T47D (cell line): ENCODE data around the gene TSC22D3.

Source experiments
- DNase-seq, 2 experiments: peaks; one replicate each; pipeline versions ENCODE4 v3.0.0 to v3.0.0-alpha.2; 2011 to 2012; ENCODE audit warnings: low read depth in 1 of 2, low spot score in 1 of 2
- JUND ChIP-seq: IDR thresholded peaks from 2 replicates; pipeline ENCODE4 v1.6.1; 2012; ENCODE audit warnings: low read depth
- in situ Hi-C: cut with HindIII; loops from 2 replicates; pipeline ENCODE4 v1.10.0; 2016; ENCODE audit warnings: low sequenced_read_pairs, low pct_unique_long_range_greater_than_20kb

TSC22D3 gene

DNA sequence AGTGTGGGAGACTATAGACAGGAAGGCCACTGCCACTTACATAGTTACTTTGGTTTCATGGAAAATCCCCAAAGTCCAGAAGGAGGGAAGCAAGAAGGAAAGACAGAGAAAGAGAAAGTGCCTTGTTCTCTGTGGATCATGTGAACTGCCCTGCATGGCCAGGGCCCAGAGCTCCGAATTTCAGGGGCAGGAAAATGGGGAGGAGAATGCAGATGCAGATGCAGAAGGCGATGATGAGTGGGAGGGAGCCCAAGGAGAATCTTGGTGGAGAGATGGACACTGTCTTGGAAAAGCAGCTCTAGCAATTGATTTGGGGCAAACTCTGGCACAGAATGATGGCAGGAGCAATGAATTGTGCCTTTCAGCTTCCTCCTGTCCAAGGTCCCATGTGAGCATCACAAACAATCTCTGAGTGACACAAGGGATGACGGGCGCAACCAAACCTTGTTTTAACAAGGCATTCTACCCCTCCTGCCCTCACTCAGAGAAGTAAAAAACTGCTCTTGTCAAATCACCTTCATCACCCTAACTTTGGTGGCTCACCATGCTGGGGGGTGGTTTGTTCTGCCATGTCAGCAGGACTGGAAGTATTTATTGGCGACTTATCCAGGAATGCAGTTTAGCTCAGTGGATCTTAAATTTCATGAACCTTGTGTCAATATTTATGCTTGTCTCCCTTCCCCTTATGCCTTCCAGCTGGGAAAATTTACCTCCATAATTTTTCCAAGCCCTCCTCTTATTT lies 53.5 kb downstream of the TSC22D3 start:
- TF ChIP-seq JUND, result no peak
- peak in 1 of 2 experiments; percentile 51 for DNase-seq

DNA sequence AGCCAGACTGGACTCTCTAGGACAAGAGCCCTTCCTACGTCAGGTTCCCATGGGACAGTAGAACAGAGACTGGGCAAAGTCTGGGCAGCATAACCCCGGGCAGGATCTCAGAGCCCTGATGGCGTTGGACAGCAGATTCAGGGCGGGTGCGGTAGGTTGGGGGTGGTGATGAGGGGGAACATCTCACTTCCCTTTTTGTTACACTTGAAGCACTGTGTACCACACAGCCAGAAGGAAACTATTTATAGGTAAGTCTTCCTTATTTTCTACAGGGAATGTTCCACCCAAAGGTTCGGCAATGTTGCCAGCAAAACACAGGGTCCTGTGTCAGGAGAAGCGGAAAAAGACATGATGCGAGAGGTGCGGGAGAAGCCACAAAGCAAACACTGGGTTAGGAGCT lies 54.3 kb downstream of the TSC22D3 start:
- TF ChIP-seq JUND, result no peak
- in situ Hi-C loops, result no loop called here
- DNase-seq, result no peak

More for the DNA sequence above, 53.5 kb downstream of the TSC22D3 start:
- in situ Hi-C loops, result no loop called here

- peak in 1 of 2 experiments; percentile 73 for DNase-seq
- TF ChIP-seq JUND, result no peak
- in situ Hi-C loops, result no loop called here
Observed at GRCh38 chrX:107718156-107718621, 57.4 kb downstream of the TSC22D3 start.

GRCh38 chrX:107716816-107717700 lies 58.5 kb downstream of the TSC22D3 start:
- in situ Hi-C loops, result no loop called here
- TF ChIP-seq JUND, result no peak
- DNase-seq, result peak; percentile 21 to 83

DNA sequence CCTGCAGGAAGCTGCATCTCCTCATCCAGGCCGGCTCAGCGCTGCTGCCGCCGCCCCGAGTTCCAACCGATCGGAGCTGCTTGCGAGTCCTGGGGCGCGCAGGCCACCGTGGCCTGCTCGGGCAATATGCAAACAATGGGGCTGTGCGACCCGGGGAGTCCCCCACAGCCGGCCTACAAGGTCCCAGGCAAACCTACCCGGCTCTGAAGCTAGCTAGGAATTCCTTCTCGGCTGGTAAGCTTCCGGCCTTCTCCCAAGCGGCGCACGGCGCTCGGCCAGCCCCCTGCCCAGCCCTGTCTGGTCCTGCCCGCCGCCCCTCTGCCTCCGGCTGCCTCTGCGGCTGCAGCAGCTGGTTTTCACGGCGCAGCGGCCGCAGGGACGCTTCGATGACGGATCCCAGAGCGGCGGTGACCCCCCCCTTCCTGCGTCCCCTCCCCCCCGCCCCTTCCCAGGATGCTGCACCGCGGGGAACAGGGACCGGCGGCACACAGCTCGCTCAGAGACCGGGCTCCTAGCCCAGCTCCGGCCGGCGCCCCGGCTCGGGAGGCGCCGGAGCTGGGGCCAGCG lies 59.4 kb downstream of the TSC22D3 start:
- in situ Hi-C loops, result no loop called here
- TF ChIP-seq JUND, result no peak
- no peak for DNase-seq

DNA sequence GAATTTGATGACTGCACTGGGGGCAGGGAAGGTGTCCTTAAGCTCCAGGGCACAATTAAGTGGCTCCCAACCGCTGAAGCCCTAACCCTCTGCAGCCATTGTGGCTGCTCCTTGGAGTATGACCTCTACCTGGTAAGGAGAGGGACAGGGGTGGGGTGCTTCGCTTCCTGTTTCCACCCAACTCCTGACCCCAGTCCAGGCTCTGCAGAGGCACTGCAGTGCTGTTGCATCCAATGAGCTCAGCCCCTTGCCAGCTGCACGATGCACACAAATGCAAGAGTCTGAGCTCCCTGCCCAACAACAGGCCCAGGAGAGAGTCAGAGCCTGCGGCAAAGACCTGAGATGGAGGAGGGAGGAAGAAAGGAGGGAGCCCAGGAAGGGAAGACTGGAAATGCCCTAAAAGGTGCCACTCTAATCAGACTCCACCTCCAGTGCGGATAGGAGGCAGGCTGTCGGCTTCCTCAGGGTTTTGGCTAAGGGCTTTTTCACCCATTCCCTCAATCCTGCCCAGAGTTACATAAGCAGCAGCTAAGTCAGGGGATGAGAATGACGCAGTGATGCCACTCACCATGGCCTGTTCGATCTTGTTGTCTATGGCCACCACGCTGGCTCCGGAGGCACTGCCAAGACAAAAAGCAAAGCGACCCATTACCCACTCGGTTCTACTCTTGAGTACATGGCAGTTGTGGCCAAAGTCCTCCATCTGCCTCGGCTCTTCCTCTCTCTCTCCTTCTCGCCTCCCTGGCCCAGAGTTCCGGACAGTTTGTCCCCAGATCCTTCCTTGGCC lies 60.1 kb downstream of the TSC22D3 start:
- no peak for DNase-seq
- no peak for TF ChIP-seq JUND
- in situ Hi-C loops, result no loop called here

- no peak for DNase-seq
- no peak for TF ChIP-seq JUND
- in situ Hi-C loops, result no loop called here
Observed at GRCh38 chrX:107714206-107714891, 61.2 kb downstream of the TSC22D3 start.

DNA sequence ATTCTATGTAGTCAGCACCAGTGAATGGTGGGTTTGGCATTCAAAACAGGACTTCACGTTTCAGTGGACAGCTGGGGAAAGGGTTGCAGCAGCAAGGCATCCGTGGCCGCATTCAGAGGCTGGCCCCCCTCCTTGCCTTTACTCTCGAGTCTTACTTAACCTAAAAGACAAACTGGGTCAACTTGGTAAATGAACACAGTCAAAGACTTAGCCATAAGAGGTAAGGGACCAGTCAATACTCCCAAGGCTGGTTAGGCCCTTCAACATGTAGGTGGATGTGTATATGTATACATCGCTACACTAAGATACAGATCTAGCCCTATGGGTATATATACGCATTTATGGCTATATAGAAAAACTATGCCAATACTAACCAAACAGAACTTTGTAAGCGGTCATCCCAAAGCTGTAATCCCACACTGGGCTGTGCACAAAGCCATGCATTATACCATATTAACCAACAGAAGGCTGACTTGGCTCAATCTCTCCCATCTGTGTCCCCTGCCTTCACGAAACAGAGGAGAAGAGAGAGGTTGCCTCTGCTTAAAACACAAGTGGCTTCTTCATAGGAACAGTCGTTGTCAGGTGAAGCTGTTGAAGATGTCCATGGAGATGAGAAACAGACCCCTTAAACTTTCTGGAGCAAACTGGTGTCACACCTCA lies 61.9 kb downstream of the TSC22D3 start:
- DNase-seq, result no peak
- TF ChIP-seq JUND, result no peak
- in situ Hi-C loops, result no loop called here

GRCh38 chrX:107713203-107713542 lies 62.4 kb downstream of the TSC22D3 start:
- no peak for TF ChIP-seq JUND
- in situ Hi-C loops, result no loop called here
- DNase-seq, result no peak

- no peak for TF ChIP-seq JUND
- DNase-seq, result no peak
- in situ Hi-C loops, result no loop called here
Observed at GRCh38 chrX:107712231-107713202, 63.1 kb downstream of the TSC22D3 start.
